ELF-1 (cell line): ENCODE measurements around the gene A1BG.
A peak's percentile ranks its signal among the peaks of the same experiment; 100 is the strongest.
"Not testable (repeated sequence)": the region's sequence is repeated elsewhere in the genome, so short reads cannot be mapped to it uniquely, and the experiment has no call there.

Source experiments
- DNase-seq: peaks from one replicate; pipeline ENCODE4 v3.0.0-alpha.2; 2016; ENCODE audit warnings: low read depth, low spot score

A1BG gene

DNA sequence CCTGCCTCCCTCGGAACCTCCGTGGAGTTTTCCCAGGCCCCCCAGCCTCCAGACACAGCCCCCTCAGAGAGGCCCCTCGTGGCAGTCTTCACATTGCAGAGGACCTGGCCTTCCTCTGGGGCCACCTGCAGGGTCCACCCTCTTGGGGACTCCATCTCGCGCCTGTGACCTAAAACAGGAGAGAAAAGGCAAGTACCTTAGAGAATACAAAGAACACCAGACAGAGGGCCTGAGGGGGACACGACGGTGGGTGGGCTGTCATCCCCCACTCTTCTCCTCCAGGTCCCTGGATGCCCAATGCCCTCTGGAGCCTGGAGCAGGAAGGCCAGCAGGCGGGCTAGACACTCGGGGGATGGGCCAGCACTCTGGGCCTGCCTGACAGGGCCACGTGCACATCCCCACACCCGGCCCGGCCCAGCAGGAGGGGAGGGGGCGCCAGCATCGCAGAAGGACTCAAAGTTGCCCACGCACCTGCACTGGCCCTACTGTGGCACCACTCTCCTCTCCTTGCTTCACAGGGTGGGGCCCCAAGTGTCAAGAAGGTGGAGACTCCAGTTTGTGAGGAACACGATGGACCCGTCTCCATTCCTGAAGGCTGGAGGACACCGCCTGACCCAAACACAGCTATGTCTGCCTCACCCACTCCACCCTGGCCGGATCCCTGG, 4.3 kb upstream of the A1BG start:
- DNase-seq = no peak

GRCh38 chr19:58356766-58357480, 3.6 kb upstream of the A1BG start:
- DNase-seq = peak; percentile 34

DNA sequence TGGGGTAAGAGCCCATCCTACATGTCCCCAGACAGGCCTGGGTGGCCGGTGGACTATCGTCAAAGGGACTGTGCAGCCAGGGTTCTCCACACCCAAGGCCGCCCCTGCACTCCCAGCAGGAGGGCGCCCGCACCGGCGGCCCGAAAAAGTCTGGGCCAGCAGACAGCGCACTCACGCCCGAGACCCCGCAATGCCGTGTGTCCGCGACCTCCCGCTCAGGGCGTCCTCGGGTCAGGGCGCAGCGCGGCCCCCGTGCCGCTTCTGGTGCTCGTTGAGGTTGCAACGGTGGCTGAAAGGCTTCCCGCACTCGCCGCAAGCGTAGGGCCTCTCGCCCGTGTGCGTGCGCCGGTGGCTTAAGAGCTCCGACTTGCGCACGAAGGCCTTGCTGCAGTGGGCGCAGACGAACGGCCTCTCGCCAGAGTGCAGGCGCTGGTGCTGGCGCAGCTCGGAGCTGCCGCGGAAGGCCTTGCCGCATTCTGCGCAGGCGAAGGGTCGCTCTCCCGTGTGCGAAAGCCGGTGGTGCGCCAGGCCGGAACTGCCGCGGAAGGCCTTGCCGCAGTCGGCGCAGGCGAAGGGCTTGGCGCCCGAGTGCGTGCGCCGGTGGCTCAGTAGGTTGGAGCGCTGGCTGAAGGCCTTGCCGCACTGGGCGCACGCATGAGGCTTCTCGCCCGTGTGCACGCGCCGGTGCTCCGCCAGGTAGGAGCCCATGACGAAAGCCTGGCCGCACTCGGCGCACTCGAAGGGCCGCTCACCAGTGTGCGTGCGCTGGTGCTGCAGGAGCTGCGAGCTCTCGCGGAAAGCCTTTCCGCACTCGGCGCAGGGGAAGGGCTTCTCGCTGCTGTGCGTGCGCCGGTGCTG, 2.8 kb upstream of the A1BG start:
- peak; percentile 76 for DNase-seq

- DNase-seq = no peak
Observed at GRCh38 chr19:58355215-58355796, 2.0 kb upstream of the A1BG start.

DNA sequence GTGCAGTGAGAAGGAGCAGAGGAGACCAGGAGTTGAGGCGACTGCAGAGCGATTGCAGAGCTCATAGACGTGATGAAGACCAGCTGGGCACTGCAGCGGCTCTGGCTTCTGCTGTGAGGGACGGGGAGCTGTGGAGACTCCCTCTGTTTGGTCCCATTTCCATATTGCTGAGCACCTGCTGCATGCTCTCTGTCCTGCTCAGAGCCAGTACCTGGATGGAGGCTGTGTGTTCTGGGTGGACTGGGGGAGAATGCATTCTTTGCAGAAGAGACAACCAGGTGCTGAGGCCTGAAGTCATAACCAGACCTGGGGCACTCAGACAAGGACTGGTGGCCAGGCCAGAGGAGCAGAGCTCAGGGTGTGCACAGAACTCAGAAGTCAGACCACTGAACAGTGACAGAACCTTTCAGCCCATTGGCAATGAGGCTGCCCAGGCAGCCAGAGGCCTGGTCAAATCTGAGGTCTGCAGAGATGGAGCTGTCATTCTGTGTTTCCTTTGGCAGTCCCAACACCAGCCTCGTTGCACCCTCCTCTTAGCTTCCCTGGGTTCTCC, 1.3 kb upstream of the A1BG start:
- DNase-seq = no peak

GRCh38 chr19:58353717-58354477, 605 bp upstream of the A1BG start:
- DNase-seq = no peak

DNA sequence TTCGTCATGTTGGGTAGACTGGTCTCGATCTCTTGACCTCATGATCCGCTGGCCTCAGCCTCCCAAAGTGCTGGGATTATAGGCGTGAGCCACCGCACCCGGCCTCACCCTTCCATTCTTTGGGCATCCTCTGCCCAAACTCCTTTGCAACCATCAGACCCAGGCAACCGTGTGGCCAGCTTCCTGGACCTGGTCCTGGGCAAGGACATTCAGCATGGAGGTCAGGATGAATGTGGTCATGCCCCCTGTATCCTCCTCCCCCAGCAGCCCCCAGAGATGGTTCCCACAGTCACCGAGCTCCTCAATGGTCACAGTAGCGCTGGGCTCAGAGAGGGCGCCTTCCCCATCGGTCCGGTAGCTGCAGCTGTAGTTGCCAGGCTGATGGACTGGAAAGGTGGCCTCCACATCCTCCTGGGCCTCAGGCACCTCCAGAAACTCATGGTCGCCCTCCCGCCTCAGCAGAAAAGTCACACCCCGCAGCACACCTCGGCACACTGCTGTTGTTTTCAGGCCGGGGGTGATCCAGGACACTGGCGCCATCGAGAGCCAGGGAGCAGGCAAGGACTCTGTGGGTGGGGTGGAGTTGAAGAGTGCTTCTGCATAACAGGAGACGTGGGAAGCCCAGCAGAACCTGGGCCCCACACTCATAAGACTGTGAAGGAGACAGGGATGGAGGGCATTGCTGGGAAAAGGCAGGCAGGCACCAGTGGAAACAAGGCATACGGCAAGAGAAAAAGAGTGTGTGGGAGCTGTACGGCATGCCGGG, 1.1 kb downstream of the A1BG start:
- no peak for DNase-seq

DNA sequence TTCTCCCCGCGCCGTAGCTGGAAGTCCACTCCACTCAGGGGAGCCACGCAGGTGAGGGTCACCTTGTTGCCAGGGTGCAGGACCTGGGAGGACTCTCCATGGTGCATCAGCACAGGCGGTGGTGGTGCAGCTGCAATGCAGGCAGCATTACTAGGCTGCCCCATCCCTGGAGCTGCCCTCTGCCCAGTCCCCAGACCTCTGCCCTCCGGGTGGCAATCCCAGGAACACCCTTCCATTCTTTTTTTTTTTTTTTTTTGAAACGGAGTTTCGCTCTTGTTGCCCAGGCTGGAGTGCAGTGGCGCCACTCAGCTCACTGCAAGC, 1.8 kb downstream of the A1BG start:
- DNase-seq = no peak

DNA sequence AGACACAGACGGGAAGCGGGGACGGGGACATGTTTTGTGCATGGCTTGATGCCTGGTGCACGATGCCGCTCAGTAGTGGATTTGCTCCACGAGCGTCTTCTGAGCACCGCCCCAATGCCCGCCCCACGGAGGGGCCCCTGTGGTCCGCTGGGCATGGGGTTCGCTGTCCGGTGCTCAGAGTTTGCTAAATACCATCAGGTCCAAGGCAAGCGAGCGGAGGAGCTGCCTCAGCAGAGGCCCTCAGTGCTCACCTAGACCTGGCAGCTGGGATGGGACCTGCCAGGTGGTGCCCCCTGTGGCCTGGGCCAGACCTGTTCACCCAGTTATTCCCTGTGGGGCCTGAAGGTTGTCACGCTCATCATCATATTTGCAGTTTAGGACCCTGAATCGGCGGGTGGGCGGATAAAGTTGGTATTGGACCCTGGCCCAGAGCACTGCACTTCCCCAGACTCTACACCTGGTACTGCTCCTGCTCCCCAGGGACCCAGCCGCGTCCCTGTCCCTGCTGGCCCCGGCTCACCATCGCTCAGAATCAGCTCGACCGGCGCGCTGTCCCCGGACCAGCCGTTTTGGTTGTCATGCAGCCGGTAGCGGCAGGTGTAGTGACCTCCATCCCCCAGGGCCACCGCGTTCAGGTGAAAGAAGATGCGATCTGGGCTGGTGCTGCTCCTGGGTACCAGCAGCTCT, 2.3 kb downstream of the A1BG start:
- DNase-seq = no peak

GRCh38 chr19:58350001-58350861, 3.1 kb downstream of the A1BG start:
- no peak for DNase-seq

- no peak for DNase-seq
Observed at GRCh38 chr19:58349590-58349989, 3.7 kb downstream of the A1BG start.

DNA sequence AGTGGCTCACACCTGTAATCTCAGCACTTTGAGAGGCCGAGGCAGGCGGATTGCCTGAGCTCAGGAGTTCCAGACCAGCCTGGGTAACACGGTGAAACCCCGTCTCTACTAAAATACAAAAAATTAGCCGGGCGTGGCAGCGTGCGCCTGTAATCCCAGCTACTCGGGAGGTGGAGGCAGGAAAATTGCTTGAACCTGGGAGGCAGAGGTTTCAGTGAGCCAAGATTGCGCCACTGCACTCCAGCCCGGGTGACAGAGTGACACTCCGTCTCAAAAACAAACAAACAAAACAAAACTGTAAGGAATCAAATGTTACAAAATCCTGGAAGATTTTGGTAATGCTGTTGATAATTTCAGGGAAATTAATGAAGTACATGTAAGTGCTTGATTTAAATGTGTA, 5.2 kb downstream of the A1BG start:
- DNase-seq = not testable (repeated sequence)

GRCh38 chr19:58346961-58347929, 6.0 kb downstream of the A1BG start:
- peak; percentile 78 for DNase-seq

DNA sequence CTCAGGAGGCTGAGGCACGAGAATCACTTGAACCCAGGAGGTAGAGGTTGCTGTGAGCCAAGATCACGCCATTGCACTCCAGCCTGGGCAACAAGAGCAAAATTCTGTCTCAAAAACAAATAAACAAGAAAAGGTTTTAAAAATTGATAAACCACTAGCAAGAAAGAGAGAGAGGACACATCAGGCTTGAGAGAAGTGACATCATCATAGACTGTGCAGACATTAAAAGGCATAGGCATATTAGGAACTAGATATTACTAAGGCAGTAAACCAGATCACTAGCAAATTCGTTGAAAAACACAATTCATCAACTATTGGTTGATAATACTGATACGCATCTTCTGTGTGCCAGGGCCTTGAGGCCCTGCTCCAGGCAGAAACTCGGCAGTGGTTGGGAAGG, 7.7 kb downstream of the A1BG start:
- no peak for DNase-seq

DNA sequence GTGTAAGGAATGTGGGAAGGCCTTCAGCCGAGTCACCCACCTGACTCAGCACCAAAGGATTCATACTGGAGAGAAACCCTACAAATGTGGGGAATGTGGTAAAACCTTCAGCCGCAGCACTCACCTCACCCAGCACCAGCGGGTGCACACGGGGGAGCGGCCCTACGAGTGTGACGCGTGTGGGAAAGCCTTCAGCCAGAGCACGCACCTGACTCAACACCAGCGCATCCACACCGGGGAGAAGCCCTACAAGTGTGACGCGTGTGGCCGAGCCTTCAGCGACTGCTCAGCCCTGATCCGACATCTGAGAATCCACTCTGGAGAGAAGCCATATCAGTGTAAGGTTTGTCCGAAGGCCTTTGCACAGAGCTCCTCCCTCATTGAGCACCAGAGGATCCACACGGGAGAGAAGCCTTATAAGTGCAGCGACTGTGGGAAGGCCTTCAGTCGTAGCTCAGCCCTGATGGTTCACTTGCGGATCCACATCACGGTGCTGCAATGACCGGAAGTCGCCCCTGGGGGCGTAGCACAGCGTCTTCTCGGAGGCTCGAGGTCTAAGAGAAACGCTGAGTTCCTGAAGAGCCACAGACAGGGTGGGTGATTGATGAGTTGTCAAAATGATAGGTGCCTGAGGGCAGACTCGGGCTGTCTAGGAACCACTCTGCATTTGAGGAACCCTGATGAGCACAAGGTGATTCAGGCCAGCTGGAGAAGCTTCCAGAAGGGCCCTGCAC, 14.3 kb downstream of the A1BG start:
- DNase-seq = peak; percentile 88

- no peak for DNase-seq
Observed at GRCh38 chr19:58338336-58338735, 15.0 kb downstream of the A1BG start.

DNA sequence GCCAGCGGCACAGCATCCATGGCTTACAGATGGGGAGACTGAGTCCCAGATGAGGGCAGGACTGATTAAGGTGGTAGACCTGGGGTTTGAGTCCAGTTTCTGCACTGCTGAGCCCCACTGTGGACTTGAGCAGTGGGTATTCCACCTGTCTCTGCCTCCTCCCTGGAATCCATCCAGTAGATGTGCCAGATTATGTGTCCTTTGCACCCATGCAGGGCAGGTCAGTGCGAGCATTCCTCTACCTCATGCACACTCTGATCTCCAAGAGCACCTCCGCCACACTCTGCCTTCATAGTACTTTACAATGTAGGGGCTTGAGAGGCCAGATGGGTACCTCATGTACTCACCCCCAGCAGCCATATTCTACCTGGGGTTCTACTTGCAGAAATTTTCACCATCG, 16.5 kb downstream of the A1BG start:
- DNase-seq = no peak
